Aorta (tissue), 5 donors: ENCODE data around the gene LDLR. TPM values are rescaled to one million over a fixed set of nuclear protein-coding genes. Genes with fewer than 3 reads are reported as not detected.
A peak's percentile ranks its signal among the peaks of the same experiment; 100 is the strongest.

Source experiments
- ATAC-seq: fragments of 200-7000 bp; cut with Tn5 transposase; one replicate; pipeline ENCODE4 v1.9.1; 2022; ENCODE audit warnings: moderate library complexity; ENCODE audit not compliant: low FRiP score
- DNase-seq, 2 donors: peaks; one replicate each; pipeline ENCODE4 v3.0.0-alpha.2; 2020
- H3K27ac ChIP-seq, 2 donors: one replicate each; pipeline ENCODE4 v1.5.1; 2013; ENCODE audit warnings: low read length in 2 of 2, mild to moderate bottlenecking in 2 of 2, moderate library complexity in 2 of 2, control low read depth in 1 of 2, inconsistent platforms in 1 of 2, low read depth in 1 of 2
- H3K27me3 ChIP-seq, 2 donors: one replicate each; pipeline ENCODE4 v1.6.1; 2013; ENCODE audit warnings: control low read depth in 1 of 2, low read length in 1 of 2, mild to moderate bottlenecking in 1 of 2, moderate library complexity in 1 of 2; ENCODE audit not compliant: insufficient read depth in 2 of 2, control insufficient read depth in 1 of 2
- H3K36me3 ChIP-seq, 2 donors: one replicate each; pipeline ENCODE4 v1.6.1; 2013; ENCODE audit warnings: control low read depth in 1 of 2, low read length in 1 of 2, mild to moderate bottlenecking in 1 of 2; ENCODE audit not compliant: insufficient read depth in 2 of 2, control insufficient read depth in 1 of 2
- H3K4me1 ChIP-seq, 2 donors: one replicate each; pipeline ENCODE4 v1.6.1; 2013; ENCODE audit warnings: low read length in 2 of 2, control low read depth in 1 of 2, mild to moderate bottlenecking in 1 of 2, moderate library complexity in 1 of 2; ENCODE audit not compliant: insufficient read depth in 2 of 2, control insufficient read depth in 1 of 2
- H3K4me3 ChIP-seq, 2 donors: one replicate each; pipeline ENCODE4 v1.5.1; 2013; ENCODE audit warnings: low read length in 2 of 2, control low read depth in 1 of 2, mild to moderate bottlenecking in 1 of 2
- H3K9me3 ChIP-seq: one replicate; pipeline ENCODE4 v1.6.1; 2013; ENCODE audit warnings: mild to moderate bottlenecking, low read length; ENCODE audit not compliant: control insufficient read depth
- WGBS, 2 donors: extraction: QIAGEN DNeasy Blood & Tissue Kit; methylation state at CpG; one replicate each; pipeline ENCODE4 v1.1.7; 2013; 5-methylcytosine and 5-hydroxymethylcytosine counted together
- intact Hi-C, 2 donors: fragments of 100-400 bp; cut with DNase I; formaldehyde crosslinking; loops; one replicate each; pipeline versions ENCODE4 v1.14.2 to v1.15.0; 2022
- long read RNA-seq, 2 donors: library from polyadenylated mRNA; unstranded; transcript quantifications; one replicate each; pipeline ENCODE4 v2.0.0, GENCODE V29; 2020 to 2021
- polyA plus RNA-seq, 2 donors: library from polyadenylated mRNA; stranded (reverse); fragments of 200-250 nt; gene quantifications; one replicate each; pipeline ENCODE4 v1.2.3, GENCODE V29; 2013
- total RNA-seq, 2 donors: library from RNA; stranded (reverse); fragmentation: NEBNext Ultra II Directional; extraction: Animal tissue kit (Norgen Biotek cat#: 25700); gene quantifications; one replicate each; pipeline ENCODE4 v1.2.1, GENCODE V29; 2021
- donor health status: healthy with polysubstance abuse.
- donor health status: Bipolar disorder and iron deficiency.
- donor health status: DM: no; HTN: no; CAD: no.
- donor health status: DM: no; HTN: no; CAD: no.
- donor health status: DM: yes; HTN: yes; CAD: no.

The LDLR gene
- total RNA-seq (10 to 100 TPM; 50.4 to 94.0 TPM), polyA plus RNA-seq (1 to 10 TPM; 3.4 to 9.5 TPM)
- long read RNA-seq, donor 1, partial matches to known transcripts, result 42 of 59 reads
- long read RNA-seq, donor 1, other reads (novel, unspliced or antisense), result 15 of 59 reads
- long read RNA-seq, donor 2, partial matches to known transcripts, result 9 of 23 reads
- long read RNA-seq, donor 2, other reads (novel, unspliced or antisense), result 11 of 23 reads

DNA sequence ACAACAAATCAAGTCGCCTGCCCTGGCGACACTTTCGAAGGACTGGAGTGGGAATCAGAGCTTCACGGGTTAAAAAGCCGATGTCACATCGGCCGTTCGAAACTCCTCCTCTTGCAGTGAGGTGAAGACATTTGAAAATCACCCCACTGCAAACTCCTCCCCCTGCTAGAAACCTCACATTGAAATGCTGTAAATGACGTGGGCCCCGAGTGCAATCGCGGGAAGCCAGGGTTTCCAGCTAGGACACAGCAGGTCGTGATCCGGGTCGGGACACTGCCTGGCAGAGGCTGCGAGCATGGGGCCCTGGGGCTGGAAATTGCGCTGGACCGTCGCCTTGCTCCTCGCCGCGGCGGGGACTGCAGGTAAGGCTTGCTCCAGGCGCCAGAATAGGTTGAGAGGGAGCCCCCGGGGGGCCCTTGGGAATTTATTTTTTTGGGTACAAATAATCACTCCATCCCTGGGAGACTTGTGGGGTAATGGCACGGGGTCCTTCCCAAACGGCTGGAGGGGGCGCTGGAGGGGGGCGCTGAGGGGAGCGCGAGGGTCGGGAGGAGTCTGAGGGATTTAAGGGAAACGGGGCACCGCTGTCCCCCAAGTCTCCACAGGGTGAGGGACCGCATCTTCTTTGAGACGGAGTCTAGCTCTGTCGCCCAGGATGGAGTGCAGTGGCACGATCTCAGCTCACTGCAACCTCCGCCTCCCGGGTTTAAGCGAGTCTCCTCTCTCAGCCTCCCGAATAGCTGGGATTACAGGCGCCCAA is at the start of gene LDLR:
Gene LDLR (plus strand): TSS at position 210 of the 760 bp plus-strand sequence. CDS start 86 bp downstream, at position 296.
- Histone ChIP-seq H3K4me3 (peak within 1 kb of the TSS; percentile 30 to 40), H3K9me3 (no peaks in the 10 kb centered on the region), H3K27me3 (no peaks in the 10 kb centered on the region), H3K27ac (peak within 1 kb of the TSS in 1 of 2 donors; percentile 88), H3K4me1 (no peaks in the 10 kb centered on the region), H3K36me3 (no peaks in the 10 kb centered on the region)
- ATAC-seq (peak; percentile 71), DNase-seq (peak; percentile 83 to 93)
- WGBS, 2 donors, result 1 to 2% methylated on average over 43 of the region's 43 CpGs
- intact Hi-C loops, result loop anchor here in 1 of 2 donors (5.0 kb wide), 1 partner anchor 52 kb away; no protein-coding TSS in a partner anchor

DNA sequence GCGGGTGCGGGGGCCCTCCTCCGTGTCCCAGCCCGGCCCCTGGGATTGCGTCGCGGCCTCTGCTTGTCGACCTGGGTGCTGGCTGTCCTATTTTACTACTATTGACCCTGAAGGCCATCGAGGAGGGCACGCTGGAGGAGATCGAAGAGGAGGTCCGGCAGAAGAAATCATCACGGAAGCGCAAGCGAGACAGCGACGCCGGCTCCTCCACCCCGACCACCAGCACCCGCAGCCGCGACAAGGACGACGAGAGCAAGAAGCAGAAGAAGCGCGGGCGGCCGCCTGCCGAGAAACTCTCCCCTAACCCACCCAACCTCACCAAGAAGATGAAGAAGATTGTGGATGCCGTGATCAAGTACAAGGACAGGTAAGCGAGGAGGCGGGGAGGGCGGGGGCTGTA is 48.1 kb upstream of the LDLR start:
- no peaks in the 10 kb centered on the region for H3K9me3 ChIP-seq
- no peaks in the 10 kb centered on the region for H3K4me1 ChIP-seq
- 95 to 97% methylated on average over 33 of the region's 33 CpGs for WGBS, 2 donors
- intact Hi-C loops, result no loop called here
- H3K27ac ChIP-seq, result no peak overlapping the region
- no peak for DNase-seq
- no peak for ATAC-seq
- H3K4me3 ChIP-seq, result no peak overlapping the region
- H3K36me3 ChIP-seq, result peaks cover 0 to 2% of the 10 kb centered on the region in 2 donors
- H3K27me3 ChIP-seq, result no peaks in the 10 kb centered on the region

DNA sequence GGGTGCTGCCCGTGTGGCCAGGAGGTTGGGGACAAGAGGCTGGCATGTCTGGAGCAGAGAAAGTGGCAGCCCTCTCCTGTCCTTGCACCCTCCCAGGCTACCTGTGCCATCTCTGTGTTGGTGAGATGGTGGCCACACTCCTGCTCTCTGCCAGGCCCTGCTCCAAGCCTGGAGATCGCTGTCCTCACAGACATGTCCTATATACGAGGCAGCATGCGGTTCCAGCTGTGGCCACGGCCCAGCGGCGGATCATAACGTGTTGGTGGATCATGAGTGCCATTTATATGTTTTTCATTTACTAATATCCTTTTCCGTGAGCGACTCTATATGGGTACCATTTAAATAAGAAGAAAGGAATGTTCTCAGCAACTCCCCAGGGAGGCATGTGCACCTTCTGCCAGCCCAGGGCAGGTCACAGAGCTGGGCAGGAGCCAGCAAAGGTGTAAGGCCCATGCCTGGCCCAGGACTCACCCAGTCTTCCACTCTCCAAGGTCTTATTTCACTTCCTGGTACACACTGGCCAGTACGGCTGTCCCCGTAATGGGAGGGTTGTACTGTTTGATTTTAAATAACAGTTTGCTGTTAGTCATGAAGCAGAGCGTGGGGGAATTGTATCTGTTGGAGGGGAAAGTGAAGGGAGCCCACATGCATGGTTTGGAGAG is 47.2 kb upstream of the LDLR start:
- Histone ChIP-seq H3K4me3 (no peak overlapping the region), H3K4me1 (no peaks in the 10 kb centered on the region), H3K27me3 (no peaks in the 10 kb centered on the region), H3K27ac (no peak overlapping the region), H3K36me3 (peaks cover 0 to 2% of the 10 kb centered on the region in 2 donors), H3K9me3 (no peaks in the 10 kb centered on the region)
- ATAC-seq (no peak), DNase-seq (peak in 1 of 2 donors; percentile 61)
- WGBS, 2 donors, result 85 to 87% methylated on average over 13 of the region's 13 CpGs
- intact Hi-C loops, result no loop called here

DNA sequence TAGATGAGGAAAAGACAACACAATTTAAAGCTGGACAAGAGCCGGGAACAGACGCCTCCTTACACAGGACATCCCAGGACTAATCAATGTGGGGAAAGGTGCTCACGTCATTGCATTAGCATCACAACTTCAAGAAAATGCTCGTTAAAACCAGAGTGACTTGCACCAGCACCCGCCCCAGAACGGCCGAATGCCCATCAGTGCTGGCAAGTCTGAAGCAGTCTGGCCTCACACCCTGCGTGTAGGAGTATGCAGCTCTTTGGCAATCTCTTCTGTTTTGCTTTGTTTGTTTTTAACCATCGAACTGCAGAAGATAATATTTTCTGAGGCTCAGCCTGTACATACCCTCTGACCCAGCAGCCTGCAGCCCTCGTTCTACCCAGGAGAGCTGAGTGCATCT is 44.8 kb upstream of the LDLR start:
- Histone ChIP-seq H3K4me1 (no peaks in the 10 kb centered on the region), H3K9me3 (no peaks in the 10 kb centered on the region), H3K27ac (no peak overlapping the region), H3K4me3 (no peak overlapping the region), H3K27me3 (no peaks in the 10 kb centered on the region), H3K36me3 (peaks cover 0 to 2% of the 10 kb centered on the region in 2 donors)
- ATAC-seq (no peak), DNase-seq (no peak)
- intact Hi-C loops, result no loop called here
- 89 to 91% methylated on average over 10 of the region's 10 CpGs for WGBS, 2 donors

DNA sequence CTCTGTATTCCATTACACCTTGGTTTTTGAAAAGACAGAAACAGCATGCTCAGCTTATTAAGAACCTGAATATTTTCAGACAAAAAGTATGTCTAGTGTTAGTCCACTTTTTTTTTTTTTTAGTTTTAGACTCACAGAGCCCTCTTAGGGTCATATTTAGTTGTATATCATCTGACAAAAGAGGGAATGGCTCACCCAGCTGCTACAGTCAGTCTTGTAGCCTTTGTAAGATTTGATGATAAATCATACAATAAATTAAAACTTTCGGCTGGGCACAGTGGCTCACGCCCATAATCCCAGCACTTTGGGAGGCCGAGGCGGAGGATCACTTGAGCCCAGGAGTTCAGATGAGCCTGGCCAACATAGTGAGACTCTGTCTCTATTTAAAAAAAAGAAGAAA is 43.7 kb upstream of the LDLR start:
- Histone ChIP-seq H3K27ac (no peak overlapping the region), H3K27me3 (no peaks in the 10 kb centered on the region), H3K4me1 (no peaks in the 10 kb centered on the region), H3K36me3 (peaks cover 0 to 2% of the 10 kb centered on the region in 2 donors), H3K9me3 (no peaks in the 10 kb centered on the region), H3K4me3 (no peak overlapping the region)
- intact Hi-C loops, result no loop called here
- DNase-seq (no peak), ATAC-seq (no peak)
- 97 to 99% methylated on average over 4 of the region's 4 CpGs for WGBS, 2 donors

DNA sequence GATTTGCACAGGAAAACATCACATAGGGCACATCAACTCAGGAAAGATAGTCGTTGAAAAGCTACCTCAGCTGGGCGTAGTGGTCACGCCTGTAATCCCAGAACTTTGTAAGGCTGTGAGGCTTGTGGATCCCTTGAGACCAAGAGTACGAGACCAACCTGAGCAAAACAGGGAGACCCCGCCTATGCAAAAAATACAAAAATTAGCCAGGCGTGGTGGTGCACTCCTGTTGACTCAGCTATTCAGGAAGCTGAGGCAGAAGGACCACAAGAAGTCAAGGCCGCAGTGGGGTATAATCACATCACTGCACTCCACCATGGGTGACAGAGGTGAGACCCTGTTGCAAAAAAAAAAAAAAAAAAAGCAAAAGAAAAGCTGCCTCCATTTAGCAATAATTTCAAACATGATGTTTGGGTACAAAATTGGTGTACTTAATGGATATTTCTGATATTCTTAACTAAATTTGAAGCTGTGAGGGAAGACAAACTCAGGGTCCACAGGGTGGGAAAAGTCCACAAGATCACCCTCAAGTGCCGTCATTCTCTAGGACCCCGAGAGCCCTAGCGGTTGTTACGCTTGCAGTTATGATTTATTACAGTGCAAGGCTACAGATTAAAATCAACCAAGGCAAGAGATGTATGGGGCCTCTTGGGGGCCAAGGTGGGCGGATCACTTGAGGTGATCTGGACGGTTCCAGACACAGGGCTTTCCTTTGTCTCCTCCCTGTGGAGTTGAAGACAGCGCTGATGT is 42.5 kb upstream of the LDLR start:
- ATAC-seq, result no peak
- no peaks in the 10 kb centered on the region for H3K4me1 ChIP-seq
- DNase-seq, result no peak
- no peaks in the 10 kb centered on the region for H3K36me3 ChIP-seq
- H3K9me3 ChIP-seq, result no peaks in the 10 kb centered on the region
- H3K27ac ChIP-seq, result no peak overlapping the region
- no peak overlapping the region for H3K4me3 ChIP-seq
- WGBS, 2 donors, result 90 to 92% methylated on average over 14 of the region's 14 CpGs
- H3K27me3 ChIP-seq, result no peaks in the 10 kb centered on the region
- intact Hi-C loops, result no loop called here

DNA sequence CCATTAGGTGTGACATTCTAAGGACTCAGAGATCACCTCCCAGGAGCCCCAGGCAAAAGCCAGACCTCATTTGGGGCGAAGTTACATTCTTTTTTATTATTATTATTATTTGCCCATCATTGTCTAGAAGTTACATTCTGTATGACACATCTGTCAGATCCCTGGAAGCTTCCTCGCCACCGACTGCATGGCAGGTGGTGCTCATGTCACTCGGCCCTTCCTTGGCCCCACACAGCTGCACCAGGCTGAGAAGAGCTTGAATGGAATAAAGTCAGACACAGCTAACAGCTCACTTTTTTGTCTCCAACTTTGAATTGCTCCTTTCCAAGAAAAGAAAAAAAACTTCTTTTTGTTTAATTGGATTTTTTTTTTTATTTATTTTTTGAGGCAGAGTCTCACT is 41.4 kb upstream of the LDLR start:
- no peak for ATAC-seq
- H3K4me1 ChIP-seq, result no peaks in the 10 kb centered on the region
- intact Hi-C loops, result no loop called here

DNA sequence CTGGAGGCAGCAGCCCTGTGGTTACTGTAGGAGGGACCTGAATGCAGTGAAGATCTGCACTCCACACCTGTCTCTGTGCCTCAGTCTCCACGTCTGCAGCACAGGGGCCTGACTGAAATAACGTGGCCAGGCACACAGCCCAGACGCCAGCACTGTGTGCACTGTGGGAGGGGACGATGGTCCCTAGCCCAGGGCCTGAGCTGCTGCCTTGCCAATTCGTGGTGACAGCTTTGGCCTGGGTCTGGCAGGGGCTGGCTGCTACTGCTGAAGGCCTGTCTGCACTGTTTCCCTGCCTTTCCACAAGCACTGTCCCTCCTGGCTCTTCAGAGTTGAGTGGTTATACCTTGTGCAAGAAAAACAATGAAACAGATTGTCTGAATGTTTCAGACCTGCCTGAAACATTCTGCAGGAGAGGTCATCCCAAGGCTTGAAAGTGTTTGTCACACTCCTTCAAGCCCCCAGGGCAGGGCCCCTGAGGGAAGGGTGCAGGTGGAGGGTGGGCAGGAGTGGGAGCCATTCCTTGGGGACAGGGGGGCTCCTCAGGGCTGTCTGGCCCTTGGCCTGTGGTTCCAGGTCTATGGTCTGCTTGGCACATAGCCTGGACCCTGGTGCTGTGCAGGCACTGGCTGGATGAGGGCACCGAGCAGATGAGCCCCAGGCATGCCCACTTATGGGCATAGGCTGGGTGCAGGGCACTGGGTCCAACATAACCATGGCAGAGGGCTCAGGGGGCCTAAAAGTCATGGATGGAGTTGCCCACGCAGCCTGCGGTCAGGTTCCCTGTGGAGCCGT is 38.7 kb upstream of the LDLR start:
- Histone ChIP-seq H3K36me3 (no peaks in the 10 kb centered on the region), H3K9me3 (no peaks in the 10 kb centered on the region), H3K27ac (no peak overlapping the region), H3K4me1 (no peaks in the 10 kb centered on the region), H3K4me3 (no peak overlapping the region), H3K27me3 (no peaks in the 10 kb centered on the region)
- intact Hi-C loops, result no loop called here
- ATAC-seq, result no peak
- WGBS, 2 donors, result 56 to 57% methylated on average over 9 of the region's 9 CpGs
- DNase-seq, result no peak

More for the DNA sequence above, 41.4 kb upstream of the LDLR start:
- Histone ChIP-seq H3K9me3 (no peaks in the 10 kb centered on the region), H3K4me3 (no peak overlapping the region), H3K27ac (no peak overlapping the region), H3K36me3 (no peaks in the 10 kb centered on the region), H3K27me3 (no peaks in the 10 kb centered on the region)
- WGBS, 2 donors, result 92 to 93% methylated on average over 4 of the region's 4 CpGs
- DNase-seq, result no peak
